GM12878 (cell line): Measurements from ENCODE around the gene CCDC9. TPM values are rescaled to one million over a fixed set of nuclear protein-coding genes. Genes with fewer than 3 reads are reported as not detected.

Source experiments
- ATAC-seq: fragments of 200-7000 bp; cut with Tn5 transposase; 3 replicates; pipeline ENCODE4 v1.9.1; 2020; ENCODE audit warnings: mild to moderate bottlenecking, moderate library complexity
- BruUV-seq: library from RNA; stranded (reverse); fragments of 400-500 nt; replicated peaks from 2 replicates; lab custom pipeline; 2021; lab: Mats Ljungman, UMichigan
- CTCF ChIA-PET: fragments of 300-600 bp; sonication (Branson Sonifier 250); formaldehyde crosslinking; extraction: SDS; loops from one replicate; lab custom pipeline; 2021; ENCODE audit warnings: inconsistent platforms; lab: Yijun Ruan, JAX
- POLR2A ChIA-PET: fragments of 350-600 bp; formaldehyde crosslinking; extraction: SDS; loops from one replicate; lab custom pipeline; 2021; ENCODE audit warnings: inconsistent platforms; lab: Charles Lee
- RAD21 ChIA-PET: fragments of 300-600 bp; sonication (Branson Sonifier 250); formaldehyde crosslinking; loops from one replicate; lab custom pipeline; 2023; ENCODE audit warnings: antibody characterized with exemption; ENCODE audit not compliant: unreplicated experiment; lab: Charles Lee
- SMC1A ChIA-PET: fragments of 300-600 bp; sonication (Branson Sonifier 250); formaldehyde crosslinking; loops from one replicate; lab custom pipeline; 2023; ENCODE audit not compliant: unreplicated experiment, uncharacterized antibody; lab: Charles Lee
- DNase-seq: peaks from one replicate; pipeline ENCODE4 v3.0.0-alpha.2; 2011; ENCODE audit warnings: low read depth, low spot score
- FAIRE-seq: peaks from 3 replicates; lab custom pipeline; 2011; peaks lifted over from hg19 to GRCh38; lab: Jason Lieb, UNC
- H2AFZ ChIP-seq: 2 replicates; pipeline ENCODE4 v1.6.0; 2011; ENCODE audit warnings: low read depth, low read length, control low read depth; ENCODE audit not compliant: control insufficient read depth
- H3K27ac ChIP-seq: 2 replicates; pipeline ENCODE4 v1.5.1; 2011; ENCODE audit warnings: control low read depth; ENCODE audit not compliant: control insufficient read depth, insufficient read depth
- H3K27me3 ChIP-seq, 2 experiments: replicated peaks in 1 of 2; 2 replicates each; pipeline versions ENCODE4 v1.6.0 to v1.6.1; 2011; ENCODE audit warnings: low read length in 1 of 2; ENCODE audit not compliant: control insufficient read depth in 2 of 2, insufficient read depth in 2 of 2
- H3K36me3 ChIP-seq, 2 experiments: 2 replicates each; pipeline ENCODE4 v1.5.1; 2011; ENCODE audit warnings: low read length in 1 of 2; ENCODE audit not compliant: control insufficient read depth in 2 of 2, insufficient read depth in 2 of 2
- H3K4me1 ChIP-seq: 2 replicates; pipeline ENCODE4 v1.6.1; 2011; ENCODE audit warnings: mild to moderate bottlenecking, low read length, moderate library complexity, mixed read lengths; ENCODE audit not compliant: control insufficient read depth, insufficient read depth
- H3K4me2 ChIP-seq: 2 replicates; pipeline ENCODE4 v1.6.0; 2011; ENCODE audit warnings: control low read depth; ENCODE audit not compliant: control insufficient read depth, insufficient read depth
- H3K4me3 ChIP-seq: fragments of 200-600 bp; sonication (generic); 2 replicates; pipeline ENCODE4 v1.5.1; 2016
- H3K79me2 ChIP-seq: 2 replicates; pipeline ENCODE4 v1.6.0; 2011; ENCODE audit warnings: low read length; ENCODE audit not compliant: control insufficient read depth, insufficient read depth
- H3K9ac ChIP-seq: 2 replicates; pipeline ENCODE4 v1.8.0; 2011; ENCODE audit warnings: low read length, control low read depth, mixed read lengths; ENCODE audit not compliant: control insufficient read depth, insufficient read depth
- H3K9me3 ChIP-seq: replicated peaks from 3 replicates; pipeline ENCODE4 v1.5.1; 2011; ENCODE audit warnings: mild to moderate bottlenecking, low read length; ENCODE audit not compliant: control insufficient read depth, insufficient read depth
- H4K20me1 ChIP-seq: 2 replicates; pipeline ENCODE4 v1.6.0; 2011; ENCODE audit not compliant: control insufficient read depth, insufficient read depth
- ASH2L ChIP-seq: fragments of 300-600, 200-600 bp; sonication (generic); IDR thresholded peaks from 2 replicates; pipeline ENCODE4 v1.6.1; 2017; ENCODE audit warnings: low read depth, mild to moderate bottlenecking, borderline replicate concordance
- ATF7 ChIP-seq: fragments of 450-650 bp; IDR thresholded peaks from 2 replicates; pipeline ENCODE4 v1.6.1; 2016; ENCODE audit warnings: low read depth, mild to moderate bottlenecking
- CEBPB ChIP-seq, 2 experiments: fragments of 150-350 bp in 1 of 2; IDR thresholded peaks; 2 replicates each; pipeline ENCODE4 v1.6.1; 2012 to 2014; ENCODE audit warnings: low read depth in 2 of 2, low read length in 2 of 2, borderline replicate concordance in 1 of 2, inconsistent platforms in 1 of 2
- E2F8 ChIP-seq: fragments of 450-650 bp; IDR thresholded peaks from 2 replicates; pipeline ENCODE4 v1.6.1; 2018; ENCODE audit warnings: mild to moderate bottlenecking, low read depth, moderate library complexity; ENCODE audit not compliant: partially characterized antibody
- ELK1 ChIP-seq: IDR thresholded peaks from 2 replicates; pipeline ENCODE4 v1.6.1; 2012; ENCODE audit warnings: low read depth, low read length, improper control_type of control experiment
- MLLT1 ChIP-seq: fragments of 450-650 bp; IDR thresholded peaks from 2 replicates; pipeline ENCODE4 v1.6.1; 2016; ENCODE audit warnings: mild to moderate bottlenecking
- PAX5 ChIP-seq: IDR thresholded peaks from 2 replicates; pipeline ENCODE4 v1.6.1; 2011; ENCODE audit warnings: low read depth, low read length, borderline replicate concordance
- PRDM15 ChIP-seq: fragments of 450-650 bp; formaldehyde crosslinking; IDR thresholded peaks from 2 replicates; pipeline ENCODE4 v1.4.0; 2020; ENCODE audit warnings: mild to moderate bottlenecking, moderate library complexity
- RBBP5 ChIP-seq: fragments of 200-600 bp; sonication (generic); conservative IDR thresholded peaks from 2 replicates; pipeline ENCODE4 v1.6.1; 2016
- SMAD1 ChIP-seq: fragments of 450-650 bp; IDR thresholded peaks from 2 replicates; pipeline ENCODE4 v1.6.1; 2018; ENCODE audit warnings: mild to moderate bottlenecking, low read depth; ENCODE audit not compliant: partially characterized antibody
- TARDBP ChIP-seq: IDR thresholded peaks from 2 replicates; pipeline ENCODE4 v1.6.1; 2016; ENCODE audit warnings: borderline replicate concordance
- WGBS: methylation state at CpG from one replicate; pipeline ENCODE4 v1.1.6; 2016; ENCODE audit warnings: low lambda C conversion rate; ENCODE audit not compliant: insufficient replicate concordance, insufficient coverage; ENCODE audit errors: missing lambda C conversion rate; 5-methylcytosine and 5-hydroxymethylcytosine counted together
- in situ Hi-C: fragments of 300-500 bp; cut with MboI; formaldehyde crosslinking; loops from 9 replicates; pipeline ENCODE4 v1.14.3; 2018; ENCODE audit warnings: mixed read lengths
- intact Hi-C: fragments of 100-400 bp; cut with micrococcal nuclease; formaldehyde crosslinking; loops from one replicate; pipeline ENCODE4 v1.14.2; 2022; ENCODE audit not compliant: unreplicated experiment
- polyA plus RNA-seq, 11 experiments: library from polyadenylated mRNA; depleted of rRNA in 4 of 11; unstranded in 6 of 11; stranded (reverse) in 5 of 11; fragments of >200 nt; fragmentation: Nextera tagmentation in 4 of 11; fragmentation: Illumina TruSeq in 1 of 11; extraction: Ambion mirVana in 4 of 11; extraction: Trizol in 1 of 11; gene quantifications; 1 replicate in 1 of 11; 2 replicates in 10 of 11; pipeline versions ENCODE4 v1.2.1 to v1.2.3, GENCODE V29; 2011 to 2016; ENCODE audit warnings: inconsistent platforms in 2 of 11, missing spikeins in 2 of 11, low read depth in 1 of 11
- total RNA-seq, 4 experiments: library from RNA; depleted of rRNA in 3 of 4; stranded (reverse); fragments of >200 nt in 3 of 4; fragmentation: Illumina TruSeq in 1 of 4; extraction: Trizol in 1 of 4; gene quantifications; 2 replicates each; pipeline versions ENCODE4 v1.2.1 to v1.2.3, GENCODE V29; 2013 to 2021

The CCDC9 gene
- total and polyA plus RNA-seq, 10 of the 15 experiments (the other 5 are each of a cell fraction or from before 2014, with no cell fraction given) = 0.18 to 17.5 (median 7.1) TPM; not detected in 1

- Histone ChIP-seq H3K9ac (peak overlapping the region; percentile 91), H3K9me3 (no peaks in the 10 kb centered on the region), H3K36me3 (peaks cover 1 to 6% of the 10 kb centered on the region in 2 experiments), H3K27me3 (no peaks in the 10 kb centered on the region), H3K79me2 (peaks cover 28% of the 10 kb centered on the region), H3K4me3 (peak overlapping the region; percentile 91), H4K20me1 (no peaks in the 10 kb centered on the region), H3K4me2 (peak overlapping the region; percentile 57), H3K4me1 (peaks cover 39% of the 10 kb centered on the region), H2AFZ (no peak overlapping the region), H3K27ac (peak overlapping the region; percentile 78)
- ChIA-PET RAD21 (interaction anchor here (0.6 to 2.6 kb wide), 11 partner anchors 11 to 301 kb away, joined by 3 to 37 read pairs (median 5); partner anchors contain the start of gene CCDC9), POLR2A (interaction anchor here (0.6 to 3.5 kb wide), 17 partner anchors 9 to 354 kb away, joined by 3 to 36 read pairs (median 5); partner anchors contain the start of genes CCDC9, SAE1 and ZC3H4), CTCF (interaction anchor here (0.5 to 6.1 kb wide), 11 partner anchors 9 to 86 kb away, joined by 3 to 55 read pairs (median 4); no protein-coding TSS in a partner anchor), SMC1A (interaction anchor here (1.2 to 5.0 kb wide), 6 partner anchors 14 to 113 kb away, joined by 3 to 46 read pairs (median 4); partner anchors contain the start of gene ZC3H4)
- BruUV-seq = TSS peak; percentile 88
- intact Hi-C loops = no loop called here
- in situ Hi-C loops = no loop called here
- FAIRE-seq (peak; percentile 62), ATAC-seq (peak; percentile 73), DNase-seq (peak; percentile 57)
- WGBS = 0% methylated on average over 22 of the region's 56 CpGs
- no peak for TF ChIP-seq CEBPB (IDR thresholded peaks at IDR 0.05; ENCODE audit: borderline replicate concordance in 1 of 2, low read depth in 2 of 2, low read length in 2 of 2)
- 0 out of 2 replicates have a peak, but pooled peaks have one; percentile 20 for TF ChIP-seq PRDM15 (CRISPR knock-in tag)
- TF ChIP-seq MLLT1 = peak; percentile 76
- no peak for TF ChIP-seq TARDBP
- no peak for TF ChIP-seq RBBP5
- TF ChIP-seq ELK1 = peak; percentile 29; the same call in 1 of the 2 replicates
- TF ChIP-seq PAX5 = peak; percentile 32; the same call in 1 of the 2 replicates
- 0 out of 2 replicates have a peak, but pooled peaks have one; percentile 16 for TF ChIP-seq ATF7
- TF ChIP-seq ASH2L = no peak
- TF ChIP-seq E2F8 = peak; percentile 51
- TF ChIP-seq SMAD1 = peak; percentile 68
These were observed 29.6 kb upstream of the CCDC9 start for GRCh38 chr19:47226426-47227351.
